ENCODE data around the gene PARD3B. TPM values are rescaled to one million over a fixed set of nuclear protein-coding genes. Genes with fewer than 3 reads are reported as not detected.

PARD3B gene
- total and polyA plus RNA-seq, 8 donors: 1.8 to 42.6 (median 15.1) TPM

- Histone ChIP-seq H3K9me3 (no peaks in the 10 kb centered on the region), H3K27ac (no peak overlapping the region), H3K4me3 (no peak overlapping the region), H3K4me1 (no peaks in the 10 kb centered on the region), H3K36me3 (no peaks in the 10 kb centered on the region), H3K27me3 (no peaks in the 10 kb centered on the region)
- TF ChIP-seq POLR2A (IDR thresholded peaks at IDR 0.05) (no peak), EP300 (IDR thresholded peaks at IDR 0.05) (no peak)
- no peak for DNase-seq
- intact Hi-C loops (cut with DNase I; ENCODE audit: low total_unique reads): no loop called here
- 76 to 92% (median 92%) methylated on average over 1 of the region's 1 CpG for WGBS, 5 donors
These were observed 541.4 kb downstream of the PARD3B start for GRCh38 chr2:205086662-205087061.

DNA sequence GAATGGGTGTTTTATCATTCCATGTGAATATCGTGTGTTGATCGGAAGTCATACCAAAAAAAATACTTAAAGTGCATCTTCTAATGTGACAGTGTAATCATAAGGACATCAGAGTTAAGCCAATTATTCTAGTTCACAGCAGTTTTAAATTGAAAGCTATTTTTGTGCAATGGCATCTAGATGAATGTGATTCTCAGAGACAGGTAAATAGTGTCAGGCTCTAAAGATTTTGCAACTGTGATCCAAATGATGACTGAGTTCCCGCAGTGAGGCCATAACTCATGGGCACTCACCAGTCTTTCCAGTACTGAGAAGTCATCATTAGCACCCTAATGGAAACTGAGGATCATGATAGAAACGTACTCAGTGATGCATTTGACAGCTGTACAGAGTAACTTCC, 542.6 kb downstream of the PARD3B start:
- no peak for DNase-seq
- 88 to 93% (median 91%) methylated on average over 4 of the region's 4 CpGs for WGBS, 5 donors
- intact Hi-C loops (cut with DNase I; ENCODE audit: low total_unique reads): no loop called here
- Histone ChIP-seq H3K27me3 (no peaks in the 10 kb centered on the region), H3K36me3 (no peaks in the 10 kb centered on the region), H3K27ac (no peak overlapping the region), H3K4me1 (no peaks in the 10 kb centered on the region), H3K9me3 (no peaks in the 10 kb centered on the region), H3K4me3 (no peak overlapping the region)
- TF ChIP-seq, protein P1, sequence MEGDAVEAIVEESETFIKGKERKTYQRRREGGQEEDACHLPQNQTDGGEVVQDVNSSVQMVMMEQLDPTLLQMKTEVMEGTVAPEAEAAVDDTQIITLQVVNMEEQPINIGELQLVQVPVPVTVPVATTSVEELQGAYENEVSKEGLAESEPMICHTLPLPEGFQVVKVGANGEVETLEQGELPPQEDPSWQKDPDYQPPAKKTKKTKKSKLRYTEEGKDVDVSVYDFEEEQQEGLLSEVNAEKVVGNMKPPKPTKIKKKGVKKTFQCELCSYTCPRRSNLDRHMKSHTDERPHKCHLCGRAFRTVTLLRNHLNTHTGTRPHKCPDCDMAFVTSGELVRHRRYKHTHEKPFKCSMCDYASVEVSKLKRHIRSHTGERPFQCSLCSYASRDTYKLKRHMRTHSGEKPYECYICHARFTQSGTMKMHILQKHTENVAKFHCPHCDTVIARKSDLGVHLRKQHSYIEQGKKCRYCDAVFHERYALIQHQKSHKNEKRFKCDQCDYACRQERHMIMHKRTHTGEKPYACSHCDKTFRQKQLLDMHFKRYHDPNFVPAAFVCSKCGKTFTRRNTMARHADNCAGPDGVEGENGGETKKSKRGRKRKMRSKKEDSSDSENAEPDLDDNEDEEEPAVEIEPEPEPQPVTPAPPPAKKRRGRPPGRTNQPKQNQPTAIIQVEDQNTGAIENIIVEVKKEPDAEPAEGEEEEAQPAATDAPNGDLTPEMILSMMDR (IDR thresholded peaks at IDR 0.05): no peak
- no peak for TF ChIP-seq POLR2A (IDR thresholded peaks at IDR 0.05)
- no peak for TF ChIP-seq POLR2AphosphoS5 (IDR thresholded peaks at IDR 0.05)
- no peak for TF ChIP-seq EP300 (IDR thresholded peaks at IDR 0.05)

DNA sequence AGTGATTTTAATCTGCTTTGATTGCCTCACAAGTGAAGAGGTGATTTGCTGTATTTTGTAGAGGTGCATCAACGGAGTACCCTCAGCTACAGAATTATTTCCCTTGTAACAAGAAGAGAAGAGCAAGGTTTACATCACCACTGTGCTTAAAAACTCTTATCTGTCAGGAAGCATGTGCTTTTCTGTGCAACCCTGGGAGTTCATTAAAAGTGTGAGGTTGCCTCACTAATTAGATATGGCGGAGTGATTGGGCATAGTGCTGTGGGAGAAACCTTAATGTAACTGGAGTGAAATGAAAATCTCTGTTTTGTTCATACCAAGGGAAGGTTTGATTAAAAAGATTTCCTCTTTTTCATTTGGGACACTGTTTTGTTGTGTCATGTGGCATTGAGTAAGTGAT, 544.7 kb downstream of the PARD3B start:
- no peaks in the 10 kb centered on the region for H3K27me3 ChIP-seq
- no peak overlapping the region for H3K4me3 ChIP-seq
- no peaks in the 10 kb centered on the region for H3K36me3 ChIP-seq
- no peak for TF ChIP-seq EP300 (IDR thresholded peaks at IDR 0.05)
- TF ChIP-seq POLR2AphosphoS5 (IDR thresholded peaks at IDR 0.05): no peak
- TF ChIP-seq, protein P1 (IDR thresholded peaks at IDR 0.05): no peak
- TF ChIP-seq POLR2A (IDR thresholded peaks at IDR 0.05): no peak
- no peaks in the 10 kb centered on the region for H3K9me3 ChIP-seq
- intact Hi-C loops (cut with DNase I; ENCODE audit: low total_unique reads): no loop called here
- H3K4me1 ChIP-seq: no peaks in the 10 kb centered on the region
- DNase-seq: no peak
- H3K27ac ChIP-seq: no peak overlapping the region
- WGBS, 5 donors: 84 to 91% (median 87%) methylated on average over 2 of the region's 2 CpGs

- intact Hi-C loops (cut with DNase I; ENCODE audit: low total_unique reads): no loop called here
- Histone ChIP-seq H3K9me3 (no peaks in the 10 kb centered on the region), H3K4me3 (no peak overlapping the region), H3K27me3 (no peaks in the 10 kb centered on the region), H3K36me3 (no peaks in the 10 kb centered on the region), H3K27ac (no peak overlapping the region), H3K4me1 (no peaks in the 10 kb centered on the region)
- DNase-seq: no peak
- TF ChIP-seq POLR2AphosphoS5 (IDR thresholded peaks at IDR 0.05): no peak
- WGBS, 5 donors: 88 to 89% (median 88%) methylated on average over 3 of the region's 3 CpGs
These were observed 546.1 kb downstream of the PARD3B start for GRCh38 chr2:205091411-205091810.

DNA sequence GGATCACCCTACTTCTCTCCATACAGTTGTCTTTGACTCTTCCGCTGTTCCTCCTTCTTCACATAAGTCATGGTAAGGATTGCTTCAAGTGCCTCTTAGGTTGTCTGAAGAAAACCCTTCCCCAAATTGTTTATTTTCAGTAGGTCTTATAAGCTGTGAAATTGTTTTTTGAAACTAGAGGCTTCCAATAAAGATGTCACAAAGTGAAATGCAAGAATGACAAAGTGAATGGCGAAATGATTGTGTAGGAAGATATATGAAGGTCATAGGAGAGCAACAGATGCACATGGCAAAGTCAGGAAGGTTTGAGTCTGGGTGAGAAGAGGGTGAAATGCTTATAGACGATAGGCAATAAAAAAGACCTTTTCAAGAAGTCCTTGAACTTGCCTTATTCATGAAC, 548.8 kb downstream of the PARD3B start:
- Histone ChIP-seq H3K27me3 (no peaks in the 10 kb centered on the region), H3K4me3 (no peak overlapping the region), H3K27ac (no peak overlapping the region), H3K4me1 (peaks cover 0 to 10% (median 3%) of the 10 kb centered on the region in 4 donors), H3K9me3 (no peaks in the 10 kb centered on the region), H3K36me3 (no peaks in the 10 kb centered on the region)
- no peak for TF ChIP-seq POLR2AphosphoS5 (IDR thresholded peaks at IDR 0.05)
- no peak for TF ChIP-seq EP300 (IDR thresholded peaks at IDR 0.05)
- no peak for TF ChIP-seq POLR2A (IDR thresholded peaks at IDR 0.05)
- TF ChIP-seq, protein P1 (IDR thresholded peaks at IDR 0.05): no peak
- intact Hi-C loops (cut with DNase I; ENCODE audit: low total_unique reads): no loop called here
- 88 to 97% (median 96%) methylated on average over 3 of the region's 3 CpGs for WGBS, 5 donors
- no peak for DNase-seq

Measured in stomach (tissue), 9 donors.